Measurements from ENCODE around the gene PPP1R10. TPM values are rescaled to one million over a fixed set of nuclear protein-coding genes. Genes with fewer than 3 reads are reported as not detected.

The PPP1R10 gene
- total and polyA plus RNA-seq, 2 of the 13 experiments (the other 11 are each of a cell fraction or from before 2014, with no cell fraction given), result 26.3 to 38.4 TPM

DNA sequence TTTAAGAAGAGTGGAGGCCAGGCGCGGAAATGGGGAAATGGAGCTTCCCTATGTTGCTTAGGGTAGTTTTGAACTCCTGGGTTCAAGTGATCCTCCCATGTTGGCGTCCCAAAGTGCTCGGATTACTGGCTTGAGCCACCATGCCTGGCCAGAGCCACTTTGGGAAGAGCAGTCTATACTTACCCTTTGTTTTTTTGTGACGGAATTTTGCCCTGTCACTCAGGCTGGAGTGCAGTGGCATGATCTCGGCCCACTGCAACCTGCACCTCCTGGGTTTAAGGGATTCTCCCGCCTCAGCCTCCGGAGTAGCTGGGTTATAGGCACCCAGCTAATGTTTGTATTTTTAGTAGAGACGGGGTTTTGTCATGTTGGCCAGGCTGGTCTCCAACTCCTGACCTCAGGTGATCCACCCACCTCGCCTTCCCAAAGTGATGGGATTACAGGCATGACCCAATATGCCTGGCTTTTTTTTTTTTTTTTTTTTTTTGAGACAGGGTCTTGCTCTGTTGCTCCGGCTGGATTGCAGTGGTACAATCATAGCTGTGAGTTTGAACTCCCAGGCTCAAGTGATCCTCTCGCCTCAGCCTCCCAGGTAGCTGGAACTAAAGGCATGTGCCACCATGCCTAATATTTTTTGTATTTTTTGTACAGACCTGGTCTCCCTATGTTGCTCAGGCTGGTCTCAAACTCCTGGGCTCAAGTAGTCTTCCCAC, 18.0 kb downstream of the PPP1R10 start (continued):
- TF ChIP-seq, protein P1, sequence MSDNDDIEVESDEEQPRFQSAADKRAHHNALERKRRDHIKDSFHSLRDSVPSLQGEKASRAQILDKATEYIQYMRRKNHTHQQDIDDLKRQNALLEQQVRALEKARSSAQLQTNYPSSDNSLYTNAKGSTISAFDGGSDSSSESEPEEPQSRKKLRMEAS (IDR thresholded peaks at IDR 0.05), result no peak
- TF ChIP-seq RBM22 (optimal IDR thresholded peaks at IDR 0.05; ENCODE audit: low read length) (peak; percentile 16), DNMT3B (CRISPR knock-in tag; conservative IDR thresholded peaks at IDR 0.05) (no peak), CHD4 (IDR thresholded peaks at IDR 0.05; ENCODE audit: borderline replicate concordance, low read length) (no peak), ZKSCAN1 (IDR thresholded peaks at IDR 0.05; ENCODE audit: low read length) (no peak), POLR2AphosphoS5 (IDR thresholded peaks at IDR 0.05; ENCODE audit: low read depth, low read length) (peak; percentile 21), KLF13 (CRISPR knock-in tag; IDR thresholded peaks at IDR 0.05) (no peak), NFIC (IDR thresholded peaks at IDR 0.05; ENCODE audit: low read length) (no peak), ZNF891 (CRISPR knock-in tag; IDR thresholded peaks at IDR 0.05) (0 out of 2 replicates have a peak, but pooled peaks have one; percentile 43), GLI4 (CRISPR knock-in tag; IDR thresholded peaks at IDR 0.05; ENCODE audit: borderline replicate concordance) (no peak), POLR2A (IDR thresholded peaks at IDR 0.05; ENCODE audit: insufficient read depth in 1 of 2, low read depth in 2 of 2, low read length in 2 of 2) (peak; percentile 25 to 41), HES4 (CRISPR knock-in tag; IDR thresholded peaks at IDR 0.05; ENCODE audit: borderline replicate concordance) (no peak), ZNF737 (CRISPR knock-in tag; IDR thresholded peaks at IDR 0.05; ENCODE audit: borderline replicate concordance) (no peak), MAF1 (CRISPR knock-in tag; IDR thresholded peaks at IDR 0.05; ENCODE audit: borderline replicate concordance) (no peak), ZNF629 (CRISPR knock-in tag; conservative IDR thresholded peaks at IDR 0.05) (no peak)
- TF ChIP-seq, protein P2, sequence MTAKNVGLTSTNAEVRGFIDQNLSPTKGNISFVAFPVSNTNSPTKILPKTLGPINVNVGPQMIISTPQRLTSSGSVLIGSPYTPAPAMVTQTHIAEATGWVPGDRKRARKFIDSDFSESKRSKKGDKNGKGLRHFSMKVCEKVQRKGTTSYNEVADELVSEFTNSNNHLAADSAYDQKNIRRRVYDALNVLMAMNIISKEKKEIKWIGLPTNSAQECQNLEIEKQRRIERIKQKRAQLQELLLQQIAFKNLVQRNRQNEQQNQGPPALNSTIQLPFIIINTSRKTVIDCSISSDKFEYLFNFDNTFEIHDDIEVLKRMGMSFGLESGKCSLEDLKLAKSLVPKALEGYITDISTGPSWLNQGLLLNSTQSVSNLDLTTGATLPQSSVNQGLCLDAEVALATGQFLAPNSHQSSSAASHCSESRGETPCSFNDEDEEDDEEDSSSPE (CRISPR knock-in tag; IDR thresholded peaks at IDR 0.05), result no peak
- TF ChIP-seq, protein P3, sequence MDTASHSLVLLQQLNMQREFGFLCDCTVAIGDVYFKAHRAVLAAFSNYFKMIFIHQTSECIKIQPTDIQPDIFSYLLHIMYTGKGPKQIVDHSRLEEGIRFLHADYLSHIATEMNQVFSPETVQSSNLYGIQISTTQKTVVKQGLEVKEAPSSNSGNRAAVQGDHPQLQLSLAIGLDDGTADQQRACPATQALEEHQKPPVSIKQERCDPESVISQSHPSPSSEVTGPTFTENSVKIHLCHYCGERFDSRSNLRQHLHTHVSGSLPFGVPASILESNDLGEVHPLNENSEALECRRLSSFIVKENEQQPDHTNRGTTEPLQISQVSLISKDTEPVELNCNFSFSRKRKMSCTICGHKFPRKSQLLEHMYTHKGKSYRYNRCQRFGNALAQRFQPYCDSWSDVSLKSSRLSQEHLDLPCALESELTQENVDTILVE (CRISPR knock-in tag; IDR thresholded peaks at IDR 0.05), result no peak
- TF ChIP-seq, protein P4, sequence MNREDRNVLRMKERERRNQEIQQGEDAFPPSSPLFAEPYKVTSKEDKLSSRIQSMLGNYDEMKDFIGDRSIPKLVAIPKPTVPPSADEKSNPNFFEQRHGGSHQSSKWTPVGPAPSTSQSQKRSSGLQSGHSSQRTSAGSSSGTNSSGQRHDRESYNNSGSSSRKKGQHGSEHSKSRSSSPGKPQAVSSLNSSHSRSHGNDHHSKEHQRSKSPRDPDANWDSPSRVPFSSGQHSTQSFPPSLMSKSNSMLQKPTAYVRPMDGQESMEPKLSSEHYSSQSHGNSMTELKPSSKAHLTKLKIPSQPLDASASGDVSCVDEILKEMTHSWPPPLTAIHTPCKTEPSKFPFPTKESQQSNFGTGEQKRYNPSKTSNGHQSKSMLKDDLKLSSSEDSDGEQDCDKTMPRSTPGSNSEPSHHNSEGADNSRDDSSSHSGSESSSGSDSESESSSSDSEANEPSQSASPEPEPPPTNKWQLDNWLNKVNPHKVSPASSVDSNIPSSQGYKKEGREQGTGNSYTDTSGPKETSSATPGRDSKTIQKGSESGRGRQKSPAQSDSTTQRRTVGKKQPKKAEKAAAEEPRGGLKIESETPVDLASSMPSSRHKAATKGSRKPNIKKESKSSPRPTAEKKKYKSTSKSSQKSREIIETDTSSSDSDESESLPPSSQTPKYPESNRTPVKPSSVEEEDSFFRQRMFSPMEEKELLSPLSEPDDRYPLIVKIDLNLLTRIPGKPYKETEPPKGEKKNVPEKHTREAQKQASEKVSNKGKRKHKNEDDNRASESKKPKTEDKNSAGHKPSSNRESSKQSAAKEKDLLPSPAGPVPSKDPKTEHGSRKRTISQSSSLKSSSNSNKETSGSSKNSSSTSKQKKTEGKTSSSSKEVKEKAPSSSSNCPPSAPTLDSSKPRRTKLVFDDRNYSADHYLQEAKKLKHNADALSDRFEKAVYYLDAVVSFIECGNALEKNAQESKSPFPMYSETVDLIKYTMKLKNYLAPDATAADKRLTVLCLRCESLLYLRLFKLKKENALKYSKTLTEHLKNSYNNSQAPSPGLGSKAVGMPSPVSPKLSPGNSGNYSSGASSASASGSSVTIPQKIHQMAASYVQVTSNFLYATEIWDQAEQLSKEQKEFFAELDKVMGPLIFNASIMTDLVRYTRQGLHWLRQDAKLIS (CRISPR knock-in tag; IDR thresholded peaks at IDR 0.05), result no peak
